SU-DHL-6 (cell line): ENCODE data around the gene ST6GALNAC3.

Source experiments
- H2AFZ ChIP-seq: fragments of 200-600 bp; sonication (generic); 2 replicates; pipeline ENCODE4 v1.6.1; 2014; ENCODE audit warnings: low read depth, mild to moderate bottlenecking, moderate library complexity, mixed read lengths, antibody characterized with exemption, low read length; ENCODE audit not compliant: severe bottlenecking
- H3F3A ChIP-seq: fragments of 200-600 bp; shearing (Covaris generic); 2 replicates; pipeline ENCODE4 v1.6.0; 2016; ENCODE audit warnings: antibody characterized with exemption, mild to moderate bottlenecking; ENCODE audit not compliant: insufficient read depth
- H3K27ac ChIP-seq: fragments of 200-600 bp; sonication (generic); 2 replicates; pipeline ENCODE4 v1.5.1; 2016; ENCODE audit warnings: low read depth, mild to moderate bottlenecking, low read length, moderate library complexity, mixed read lengths
- H3K27me3 ChIP-seq: fragments of 200-600 bp; sonication (generic), shearing (Covaris generic); 2 replicates; pipeline ENCODE4 v1.6.0; 2014; ENCODE audit warnings: mild to moderate bottlenecking, low read length
- H3K36me3 ChIP-seq: fragments of 200-600 bp; sonication (generic); 2 replicates; pipeline ENCODE4 v1.6.1; 2014; ENCODE audit warnings: mild to moderate bottlenecking, low read length, mixed read lengths
- H3K4me2 ChIP-seq: fragments of 300-600, 200-600 bp; shearing (Covaris generic), sonication (generic); 2 replicates; pipeline ENCODE4 v1.6.0; 2014; ENCODE audit warnings: low read length, low read depth, mild to moderate bottlenecking; ENCODE audit not compliant: poor library complexity, severe bottlenecking
- H3K4me3 ChIP-seq: fragments of 200-600 bp; sonication (generic); 2 replicates; pipeline ENCODE4 v1.5.1; 2014; ENCODE audit warnings: antibody characterized with exemption, low read length, mild to moderate bottlenecking, mixed read lengths; ENCODE audit not compliant: insufficient read depth, poor library complexity, severe bottlenecking
- H3K79me2 ChIP-seq: fragments of 200-600 bp; sonication (generic); 2 replicates; pipeline ENCODE4 v1.6.1; 2014; ENCODE audit warnings: mild to moderate bottlenecking, low read length, moderate library complexity; ENCODE audit not compliant: insufficient read depth
- H3K9ac ChIP-seq: fragments of 200-600 bp; sonication (generic); 2 replicates; pipeline ENCODE4 v1.7.0; 2014; ENCODE audit warnings: mild to moderate bottlenecking, low read length
- H3K9me2 ChIP-seq: fragments of 200-600 bp; sonication (generic); replicated peaks from 2 replicates; pipeline ENCODE4 v1.6.1; 2014; ENCODE audit warnings: low read length; ENCODE audit not compliant: insufficient read depth
- H3K9me3 ChIP-seq: fragments of 200-600 bp; sonication (generic); 2 replicates; pipeline ENCODE4 v1.6.1; 2014; ENCODE audit warnings: low read length, mixed read lengths; ENCODE audit not compliant: insufficient read depth
- H4K20me1 ChIP-seq: fragments of 200-600 bp; sonication (generic); 2 replicates; pipeline ENCODE4 v1.6.1; 2014; ENCODE audit warnings: low read depth, mild to moderate bottlenecking, antibody characterized with exemption, low read length, moderate library complexity, mixed read lengths
- EZH2phosphoT487 ChIP-seq: fragments of 200-600 bp; sonication (generic), shearing (Covaris generic); conservative IDR thresholded peaks from 2 replicates; pipeline ENCODE4 v1.6.1; 2018; ENCODE audit warnings: mild to moderate bottlenecking, antibody characterized with exemption, low read length, moderate library complexity, mixed read lengths
- TF ChIP-seq, protein P1 (sequence below): fragments of 200-600 bp; sonication (generic); IDR thresholded peaks from one replicate; pipeline ENCODE4 v1.5.1; 2017; ENCODE audit warnings: antibody characterized with exemption, mild to moderate bottlenecking, low read length, moderate library complexity; ENCODE audit not compliant: insufficient read depth, poor library complexity, severe bottlenecking

Gene ST6GALNAC3

GRCh38 chr1:76156987-76157386 lies 82.4 kb downstream of the ST6GALNAC3 start:
- Histone ChIP-seq H3K9ac (no peak overlapping the region), H3K36me3 (no peaks in the 10 kb centered on the region), H3K9me2 (no peaks in the 10 kb centered on the region), H3K79me2 (no peaks in the 10 kb centered on the region), H3K9me3 (no peaks in the 10 kb centered on the region), H3K27ac (no peak overlapping the region), H3K27me3 (no peaks in the 10 kb centered on the region), H4K20me1 (no peaks in the 10 kb centered on the region), H3F3A (no peaks in the 10 kb centered on the region), H2AFZ (no peak overlapping the region), H3K4me2 (no peak overlapping the region), H3K4me3 (no peak overlapping the region)
- no peak for TF ChIP-seq EZH2phosphoT487
- TF ChIP-seq, protein P1, sequence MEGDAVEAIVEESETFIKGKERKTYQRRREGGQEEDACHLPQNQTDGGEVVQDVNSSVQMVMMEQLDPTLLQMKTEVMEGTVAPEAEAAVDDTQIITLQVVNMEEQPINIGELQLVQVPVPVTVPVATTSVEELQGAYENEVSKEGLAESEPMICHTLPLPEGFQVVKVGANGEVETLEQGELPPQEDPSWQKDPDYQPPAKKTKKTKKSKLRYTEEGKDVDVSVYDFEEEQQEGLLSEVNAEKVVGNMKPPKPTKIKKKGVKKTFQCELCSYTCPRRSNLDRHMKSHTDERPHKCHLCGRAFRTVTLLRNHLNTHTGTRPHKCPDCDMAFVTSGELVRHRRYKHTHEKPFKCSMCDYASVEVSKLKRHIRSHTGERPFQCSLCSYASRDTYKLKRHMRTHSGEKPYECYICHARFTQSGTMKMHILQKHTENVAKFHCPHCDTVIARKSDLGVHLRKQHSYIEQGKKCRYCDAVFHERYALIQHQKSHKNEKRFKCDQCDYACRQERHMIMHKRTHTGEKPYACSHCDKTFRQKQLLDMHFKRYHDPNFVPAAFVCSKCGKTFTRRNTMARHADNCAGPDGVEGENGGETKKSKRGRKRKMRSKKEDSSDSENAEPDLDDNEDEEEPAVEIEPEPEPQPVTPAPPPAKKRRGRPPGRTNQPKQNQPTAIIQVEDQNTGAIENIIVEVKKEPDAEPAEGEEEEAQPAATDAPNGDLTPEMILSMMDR, result no peak

DNA sequence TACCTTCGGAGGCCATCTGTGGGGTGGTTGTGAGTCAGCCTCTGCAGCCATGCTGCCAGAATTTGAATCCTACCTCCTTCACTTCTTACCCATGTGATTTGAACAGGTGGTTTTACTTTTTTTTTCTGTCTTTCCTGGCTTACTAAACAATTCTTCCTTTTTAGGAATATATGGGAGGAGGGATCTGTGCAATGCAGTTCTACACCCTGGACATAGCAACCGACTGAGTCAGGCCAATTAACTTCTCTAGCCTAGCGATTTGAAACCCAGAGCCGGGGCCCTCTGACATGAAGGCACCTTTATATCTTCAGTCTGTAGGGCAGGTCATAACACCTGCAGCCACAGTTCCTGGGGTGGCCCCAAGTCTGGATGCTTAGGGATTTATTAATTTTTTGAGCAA lies 83.6 kb downstream of the ST6GALNAC3 start:
- no peak overlapping the region for H2AFZ ChIP-seq
- H3K27me3 ChIP-seq, result no peaks in the 10 kb centered on the region
- no peak overlapping the region for H3K27ac ChIP-seq
- no peaks in the 10 kb centered on the region for H4K20me1 ChIP-seq
- H3K9me3 ChIP-seq, result no peaks in the 10 kb centered on the region
- no peaks in the 10 kb centered on the region for H3K9me2 ChIP-seq
- no peak overlapping the region for H3K9ac ChIP-seq
- H3K79me2 ChIP-seq, result no peaks in the 10 kb centered on the region
- no peaks in the 10 kb centered on the region for H3F3A ChIP-seq
- H3K4me2 ChIP-seq, result no peak overlapping the region
- H3K4me3 ChIP-seq, result no peak overlapping the region
- no peaks in the 10 kb centered on the region for H3K36me3 ChIP-seq
- TF ChIP-seq, protein P1, result no peak
- TF ChIP-seq EZH2phosphoT487, result no peak

DNA sequence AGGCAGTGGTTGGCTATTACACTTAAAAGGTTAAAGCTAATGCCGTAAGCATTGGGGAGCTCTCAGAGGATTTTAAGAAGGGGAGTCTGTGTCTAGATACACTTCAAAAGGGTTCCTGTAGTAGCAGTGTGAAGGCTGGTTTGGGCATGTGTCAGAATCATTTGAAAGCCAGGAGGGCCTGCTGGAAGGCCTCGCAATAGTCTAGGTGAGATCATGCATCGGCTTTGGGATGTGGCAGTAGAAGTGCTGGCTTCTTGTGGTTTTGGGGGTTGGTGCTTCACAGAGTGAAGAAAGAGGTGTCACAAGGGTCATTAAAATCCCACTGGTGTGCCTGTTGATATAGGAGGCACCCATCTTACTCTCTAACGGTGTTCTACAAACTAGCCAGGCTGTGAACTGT lies 85.7 kb downstream of the ST6GALNAC3 start:
- no peak overlapping the region for H3K9ac ChIP-seq
- H3K4me2 ChIP-seq, result no peak overlapping the region
- H3K79me2 ChIP-seq, result no peaks in the 10 kb centered on the region
- no peaks in the 10 kb centered on the region for H3K9me3 ChIP-seq
- no peaks in the 10 kb centered on the region for H3K36me3 ChIP-seq
- H3F3A ChIP-seq, result no peaks in the 10 kb centered on the region
- no peaks in the 10 kb centered on the region for H4K20me1 ChIP-seq
- no peak for TF ChIP-seq EZH2phosphoT487
- TF ChIP-seq, protein P1, result no peak
- H2AFZ ChIP-seq, result no peak overlapping the region
- H3K27ac ChIP-seq, result no peak overlapping the region
- no peaks in the 10 kb centered on the region for H3K27me3 ChIP-seq
- no peaks in the 10 kb centered on the region for H3K9me2 ChIP-seq
- no peak overlapping the region for H3K4me3 ChIP-seq
